Measurements from ENCODE around the gene NEBL.

DNA sequence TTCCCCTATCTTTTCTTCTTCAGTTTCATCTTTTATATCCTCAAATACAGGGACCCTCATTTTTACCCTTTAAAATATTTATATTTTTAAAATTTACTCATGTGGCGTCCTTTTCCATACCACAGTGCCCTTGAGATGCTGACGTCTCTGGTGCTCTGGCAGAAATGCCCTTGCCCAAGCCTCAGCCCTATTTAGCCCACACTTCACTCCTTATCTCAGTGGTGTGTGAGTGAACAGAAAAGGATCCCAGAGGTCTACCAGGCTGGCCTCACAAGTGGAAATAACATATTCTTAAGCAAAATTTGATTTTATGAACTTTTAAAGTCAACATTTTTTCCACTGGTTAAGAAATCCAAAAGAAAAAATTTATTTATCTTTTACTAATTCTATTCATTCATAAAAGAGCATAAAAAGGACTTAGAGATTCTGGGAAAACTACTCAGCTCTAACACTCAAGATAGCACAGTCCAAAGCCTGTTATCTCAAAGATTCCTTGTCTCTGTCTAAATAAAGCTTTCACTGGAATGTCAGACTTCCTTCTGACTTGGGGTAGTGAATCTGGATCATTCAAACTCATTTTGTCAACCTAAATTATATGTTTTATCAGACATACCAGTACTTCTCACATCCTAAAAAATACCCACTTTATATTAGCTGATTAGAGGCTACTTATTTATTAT is at the start of gene NEBL:
- no peak for TF ChIP-seq POLR2AphosphoS5 (IDR thresholded peaks at IDR 0.05; ENCODE audit: borderline replicate concordance, low read depth, low read length)
- TF ChIP-seq EZH2 (IDR thresholded peaks at IDR 0.05): no peak
